22Rv1 (cell line): Measurements from ENCODE around the gene KCNH8.

Experiments
- CTCF ChIP-seq: fragments of 450-650 bp; IDR thresholded peaks from 2 replicates; pipeline ENCODE4 v1.5.1; 2017; ENCODE audit warnings: mild to moderate bottlenecking
- ZFX ChIP-seq: fragments of 450-650 bp; IDR thresholded peaks from 2 replicates; pipeline ENCODE4 v1.6.1; 2017; ENCODE audit warnings: antibody characterized with exemption, borderline replicate concordance

GRCh38 chr3:19334120-19334519, 185.8 kb downstream of the KCNH8 start:
- TF ChIP-seq CTCF (no peak), ZFX (no peak)
